Measurements from ENCODE around the gene MAP3K9. TPM values are rescaled to one million over a fixed set of nuclear protein-coding genes. Genes with fewer than 3 reads are reported as not detected.

The MAP3K9 gene
- total and polyA plus RNA-seq, 10 of the 15 experiments (the other 5 are each of a cell fraction or from before 2014, with no cell fraction given), result 0.48 to 7.9 (median 2.9) TPM

- H4K20me1 ChIP-seq (ENCODE audit: control insufficient read depth, insufficient read depth), result no peaks in the 10 kb centered on the region
- H3K79me2 ChIP-seq (ENCODE audit: control insufficient read depth, insufficient read depth, low read length), result no peaks in the 10 kb centered on the region
- ATAC-seq (no peak), FAIRE-seq (no peak), DNase-seq (ENCODE audit: low read depth, low spot score) (no peak)
- WGBS (ENCODE audit: insufficient coverage, insufficient replicate concordance, low lambda C conversion rate, missing lambda C conversion rate), result 58% methylated on average over 3 of the region's 3 CpGs
- ChIA-PET CTCF (no interaction called here), SMC1A (ENCODE audit: uncharacterized antibody, unreplicated experiment) (interaction anchor here (0.6 kb wide), 1 partner anchor 15 kb away, joined by 3 read pairs; no protein-coding TSS in a partner anchor), POLR2A (no interaction called here), RAD21 (ENCODE audit: unreplicated experiment) (interaction anchor here (0.6 kb wide), 1 partner anchor 53 kb away, joined by 3 read pairs; no protein-coding TSS in a partner anchor)
- H3K36me3 ChIP-seq (ENCODE audit: control insufficient read depth in 2 of 2, insufficient read depth in 2 of 2, low read length in 1 of 2), result no peaks in the 10 kb centered on the region
- intact Hi-C loops (cut with micrococcal nuclease; ENCODE audit: unreplicated experiment) (no loop called here), in situ Hi-C loops (cut with MboI) (no loop called here)
- H3K27me3 ChIP-seq (replicated peaks in 1 of 2; ENCODE audit: control insufficient read depth in 2 of 2, insufficient read depth in 2 of 2, low read length in 1 of 2), result no peaks in the 10 kb centered on the region
- no TSS peak for BruUV-seq (replicated peaks)
- no peak overlapping the region for H3K9ac ChIP-seq (ENCODE audit: control insufficient read depth, insufficient read depth, low read length)
- no peak overlapping the region for H3K27ac ChIP-seq (ENCODE audit: control insufficient read depth, insufficient read depth)
- H3K4me2 ChIP-seq (ENCODE audit: control insufficient read depth, insufficient read depth), result no peak overlapping the region
- H3K9me3 ChIP-seq (replicated peaks; ENCODE audit: control insufficient read depth, insufficient read depth, low read length), result no peaks in the 10 kb centered on the region
- TF ChIP-seq WRNIP1 (IDR thresholded peaks at IDR 0.05; ENCODE audit: borderline replicate concordance, low read depth, low read length) (no peak), BACH1 (IDR thresholded peaks at IDR 0.05; ENCODE audit: borderline replicate concordance) (no peak), HDAC6 (IDR thresholded peaks at IDR 0.05; ENCODE audit: unreplicated experiment) (no peak), IRF4 (IDR thresholded peaks at IDR 0.05; ENCODE audit: low read depth, low read length) (no peak), SKIL (IDR thresholded peaks at IDR 0.05; ENCODE audit: low read depth, poor library complexity, severe bottlenecking) (no peak), ZNF384 (IDR thresholded peaks at IDR 0.05; ENCODE audit: borderline replicate concordance, low read depth, low read length) (no peak), CHD2 (IDR thresholded peaks at IDR 0.05; ENCODE audit: borderline replicate concordance, low read depth, low read length) (no peak)
- no peak overlapping the region for H2AFZ ChIP-seq (ENCODE audit: control insufficient read depth, low read depth, low read length)
- no peaks in the 10 kb centered on the region for H3K4me1 ChIP-seq (ENCODE audit: control insufficient read depth, insufficient read depth, low read length)
- no peak overlapping the region for H3K4me3 ChIP-seq
Observed at GRCh38 chr14:70847406-70848090, 38.2 kb upstream of the MAP3K9 start.
